Neural progenitor cell (in vitro differentiated cells): ENCODE measurements around the gene CDCA5.

ENCODE experiments used
- CTCF ChIP-seq: fragments of 200-600 bp; sonication (generic); IDR thresholded peaks from 2 replicates; pipeline ENCODE4 v1.5.1; 2017; ENCODE audit warnings: antibody characterized with exemption, mild to moderate bottlenecking
- EZH2 ChIP-seq: fragments of 200-600 bp; sonication (generic); IDR thresholded peaks from 2 replicates; pipeline ENCODE4 v1.6.1; 2017; ENCODE audit warnings: antibody characterized with exemption, mild to moderate bottlenecking, moderate library complexity
- EZH2phosphoT487 ChIP-seq: fragments of 200-600 bp; sonication (generic); IDR thresholded peaks from 2 replicates; pipeline ENCODE4 v1.6.1; 2017; ENCODE audit warnings: antibody characterized with exemption

- no peak for TF ChIP-seq CTCF
- TF ChIP-seq EZH2, result no peak
- no peak for TF ChIP-seq EZH2phosphoT487
These were observed 32.4 kb downstream of the CDCA5 start for GRCh38 chr11:65051398-65051858.
